GM12891 (cell line): ENCODE measurements around the gene VPS33A.

Experiments used
- PAX5 ChIP-seq: IDR thresholded peaks from 2 replicates; pipeline ENCODE4 v1.6.1; 2011; ENCODE audit warnings: low read length, moderate library complexity, mild to moderate bottlenecking; ENCODE audit not compliant: insufficient read depth, severe bottlenecking
- POLR2A ChIP-seq: IDR thresholded peaks from 2 replicates; pipeline ENCODE4 v1.6.1; 2011; ENCODE audit warnings: low read depth, low read length, control low read depth
- POLR2AphosphoS5 ChIP-seq: IDR thresholded peaks from 2 replicates; pipeline ENCODE4 v1.6.1; 2011; ENCODE audit warnings: low read depth, low read length, control low read depth
- POU2F2 ChIP-seq: IDR thresholded peaks from 2 replicates; pipeline ENCODE4 v1.6.1; 2011; ENCODE audit warnings: low read depth, mild to moderate bottlenecking, control low read depth, low read length, moderate library complexity
- SPI1 ChIP-seq: IDR thresholded peaks from 2 replicates; pipeline ENCODE4 v1.6.1; 2011; ENCODE audit warnings: low read depth, low read length, control low read depth
- TAF1 ChIP-seq: IDR thresholded peaks from 2 replicates; pipeline ENCODE4 v1.6.1; 2011; ENCODE audit warnings: low read depth, low read length, control low read depth

DNA sequence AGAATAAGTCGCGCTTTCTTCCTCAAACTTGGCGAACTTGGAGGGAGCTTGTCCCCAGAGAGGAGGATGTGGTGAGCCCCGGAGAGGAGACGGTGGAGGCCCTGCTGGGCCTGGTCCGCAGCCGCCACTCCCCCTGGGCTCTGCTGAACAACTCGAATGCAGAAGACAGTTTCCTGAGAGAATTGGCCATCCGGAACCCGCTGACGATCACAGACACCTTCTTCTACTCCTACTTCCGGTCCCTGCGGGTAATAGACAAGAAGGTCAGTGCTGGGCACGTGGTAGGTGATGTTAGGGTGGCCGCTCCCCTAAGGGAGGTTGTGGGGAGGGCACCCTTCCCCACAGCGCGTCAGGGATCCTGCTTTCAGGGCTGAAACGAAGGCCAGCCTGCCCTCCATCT, 81.8 kb downstream of the VPS33A start:
- TF ChIP-seq POLR2AphosphoS5 (no peak), POLR2A (no peak), TAF1 (no peak), SPI1 (no peak), POU2F2 (no peak), PAX5 (peak; percentile 65)
